Right atrium auricular region (tissue), 2 donors: ENCODE data around the gene AFF4. TPM values are rescaled to one million over a fixed set of nuclear protein-coding genes. Genes with fewer than 3 reads are reported as not detected.

Source experiments
- DNase-seq: peaks from one replicate; pipeline ENCODE4 v3.0.0-alpha.2; 2019; ENCODE audit warnings: low spot score
- H3K27ac ChIP-seq, 2 donors: fragments of 200-600 bp; sonication (generic); 1 replicate in 1 of 2; 2 replicates in 1 of 2; pipeline ENCODE4 v1.5.1; 2016 to 2019
- H3K27me3 ChIP-seq, 2 donors: fragments of 200-600 bp; sonication (generic); one replicate each; pipeline versions ENCODE4 v1.5.1 to v1.6.0; 2017 to 2019
- H3K36me3 ChIP-seq: fragments of 200-600 bp; sonication (generic); one replicate; pipeline ENCODE4 v1.5.1; 2016
- H3K4me1 ChIP-seq, 2 donors: fragments of 200-600 bp; sonication (generic); one replicate each; pipeline versions ENCODE4 v1.5.1 to v1.6.0; 2017 to 2019
- H3K4me3 ChIP-seq, 2 donors: fragments of 200-600 bp; sonication (generic); 1 replicate in 1 of 2; 2 replicates in 1 of 2; pipeline ENCODE4 v1.5.1; 2017 to 2019; ENCODE audit warnings: mild to moderate bottlenecking in 1 of 2, moderate library complexity in 1 of 2
- H3K9me3 ChIP-seq, 2 donors: fragments of 200-600 bp; sonication (generic); one replicate each; pipeline ENCODE4 v1.5.1; 2019
- CTCF ChIP-seq, 2 donors: fragments of 200-600 bp; sonication (generic); IDR thresholded peaks; one replicate each; pipeline ENCODE4 v1.5.1; 2019; ENCODE audit warnings: antibody characterized with exemption in 2 of 2
- total RNA-seq, 2 donors: library from RNA; depleted of rRNA; stranded (reverse); fragments of >200 nt; gene quantifications; one replicate each; pipeline ENCODE4 v1.1.0, GENCODE V29; 2016

Gene AFF4
- total RNA-seq, 2 donors from 2014 or later = 36.8 to 47.3 TPM

- H3K27me3 ChIP-seq = no peaks in the 10 kb centered on the region
- no peak for DNase-seq
- H3K9me3 ChIP-seq = no peaks in the 10 kb centered on the region
- H3K36me3 ChIP-seq = no peaks in the 10 kb centered on the region
- no peak for TF ChIP-seq CTCF (IDR thresholded peaks at IDR 0.05)
- no peak overlapping the region for H3K27ac ChIP-seq
- H3K4me3 ChIP-seq = no peak overlapping the region
- peaks cover 0 to 13% of the 10 kb centered on the region in 2 donors for H3K4me1 ChIP-seq
Observed at GRCh38 chr5:132943362-132944022, 19.9 kb downstream of the AFF4 start.

GRCh38 chr5:132941331-132941730, 22.1 kb downstream of the AFF4 start:
- no peaks in the 10 kb centered on the region for H3K36me3 ChIP-seq
- H3K4me3 ChIP-seq = no peak overlapping the region
- DNase-seq = no peak
- H3K9me3 ChIP-seq = no peaks in the 10 kb centered on the region
- H3K27me3 ChIP-seq = no peaks in the 10 kb centered on the region
- no peak overlapping the region for H3K27ac ChIP-seq
- peaks cover 0 to 8% of the 10 kb centered on the region in 2 donors for H3K4me1 ChIP-seq
- no peak for TF ChIP-seq CTCF (IDR thresholded peaks at IDR 0.05)

GRCh38 chr5:132928062-132928407, 35.4 kb downstream of the AFF4 start:
- H3K4me3 ChIP-seq = no peak overlapping the region
- no peaks in the 10 kb centered on the region for H3K9me3 ChIP-seq
- DNase-seq = no peak
- no peaks in the 10 kb centered on the region for H3K27me3 ChIP-seq
- TF ChIP-seq CTCF (IDR thresholded peaks at IDR 0.05) = no peak
- H3K27ac ChIP-seq = no peak overlapping the region
- peaks cover 0 to 14% of the 10 kb centered on the region in 2 donors for H3K4me1 ChIP-seq
- H3K36me3 ChIP-seq = peaks cover 61% of the 10 kb centered on the region

- no peaks in the 10 kb centered on the region for H3K9me3 ChIP-seq
- TF ChIP-seq CTCF (IDR thresholded peaks at IDR 0.05) = no peak
- peaks cover 0 to 14% of the 10 kb centered on the region in 2 donors for H3K4me1 ChIP-seq
- H3K4me3 ChIP-seq = no peak overlapping the region
- H3K27ac ChIP-seq = no peak overlapping the region
- no peak for DNase-seq
- peaks cover 64% of the 10 kb centered on the region for H3K36me3 ChIP-seq
- H3K27me3 ChIP-seq = no peaks in the 10 kb centered on the region
Observed at GRCh38 chr5:132927355-132928061, 35.9 kb downstream of the AFF4 start.

- H3K4me3 ChIP-seq = no peak overlapping the region
- no peaks in the 10 kb centered on the region for H3K27me3 ChIP-seq
- no peaks in the 10 kb centered on the region for H3K9me3 ChIP-seq
- DNase-seq = no peak
- peaks cover 66% of the 10 kb centered on the region for H3K36me3 ChIP-seq
- TF ChIP-seq CTCF (IDR thresholded peaks at IDR 0.05) = no peak
- H3K27ac ChIP-seq = no peak overlapping the region
- H3K4me1 ChIP-seq = peaks cover 0 to 14% of the 10 kb centered on the region in 2 donors
Observed at GRCh38 chr5:132926437-132926836, 37.0 kb downstream of the AFF4 start.
